Stimulated activated CD4-positive, alpha-beta T cell treated with anti-CD3 and anti-CD28 coated beads, Interleukin-1b, Interleukin-23, amount 100 ng/mL, for 1 hour (primary cell): ENCODE results near the gene ZHX3.

Experiments used
- DNase-seq, 2 donors: peaks; one replicate each; pipeline ENCODE4 v3.0.0-alpha.2; 2020; ENCODE audit warnings: low read depth in 2 of 2

The ZHX3 gene

GRCh38 chr20:41299899-41300298, 17.6 kb downstream of the ZHX3 start:
- DNase-seq: no peak

GRCh38 chr20:41293269-41294037, 24.1 kb downstream of the ZHX3 start:
- DNase-seq: no peak

- DNase-seq: no peak
Observed at GRCh38 chr20:41290804-41291389, 26.6 kb downstream of the ZHX3 start.

- no peak for DNase-seq
Observed at GRCh38 chr20:41287327-41287726, 30.2 kb downstream of the ZHX3 start.

- no peak for DNase-seq
Observed at GRCh38 chr20:41286240-41286851, 31.2 kb downstream of the ZHX3 start.

- DNase-seq: no peak
Observed at GRCh38 chr20:41279546-41280225, 37.8 kb downstream of the ZHX3 start.

- DNase-seq: no peak
Observed at GRCh38 chr20:41278936-41279335, 38.6 kb downstream of the ZHX3 start.

GRCh38 chr20:41277049-41277448, 40.5 kb downstream of the ZHX3 start:
- no peak for DNase-seq

GRCh38 chr20:41276317-41276751, 41.2 kb downstream of the ZHX3 start:
- DNase-seq: no peak

- DNase-seq: no peak
Observed at GRCh38 chr20:41275301-41275731, 42.2 kb downstream of the ZHX3 start.

- DNase-seq: no peak
Observed at GRCh38 chr20:41274152-41274551, 43.4 kb downstream of the ZHX3 start.

GRCh38 chr20:41273445-41273844, 44.1 kb downstream of the ZHX3 start:
- DNase-seq: no peak

GRCh38 chr20:41272339-41272738, 45.2 kb downstream of the ZHX3 start:
- DNase-seq: no peak

- no peak for DNase-seq
Observed at GRCh38 chr20:41268917-41269652, 48.4 kb downstream of the ZHX3 start.

GRCh38 chr20:41268402-41268801, 49.1 kb downstream of the ZHX3 start:
- no peak for DNase-seq

- no peak for DNase-seq
Observed at GRCh38 chr20:41265938-41266337, 51.6 kb downstream of the ZHX3 start.

- no peak for DNase-seq
Observed at GRCh38 chr20:41264819-41265218, 52.7 kb downstream of the ZHX3 start.

GRCh38 chr20:41261790-41262717, 55.5 kb downstream of the ZHX3 start:
- DNase-seq: no peak

- no peak for DNase-seq
Observed at GRCh38 chr20:41261260-41261659, 56.3 kb downstream of the ZHX3 start.

- DNase-seq: no peak
Observed at GRCh38 chr20:41260734-41261220, 56.8 kb downstream of the ZHX3 start.
